Kidney epithelial cell (primary cell): Measurements from ENCODE around the gene CNTNAP2. TPM values are rescaled to one million over a fixed set of nuclear protein-coding genes. Genes with fewer than 3 reads are reported as not detected.

Experiments used
- DNase-seq: peaks from one replicate; pipeline ENCODE4 v3.0.0-alpha.2; 2010; ENCODE audit warnings: low read depth
- H3K27me3 ChIP-seq: 2 replicates; pipeline ENCODE4 v1.6.0; 2011; ENCODE audit warnings: low read length; ENCODE audit not compliant: control insufficient read depth, insufficient read depth
- H3K36me3 ChIP-seq: 2 replicates; pipeline ENCODE4 v1.5.1; 2011; ENCODE audit warnings: low read length; ENCODE audit not compliant: control insufficient read depth, insufficient read depth
- H3K4me3 ChIP-seq: 2 replicates; pipeline ENCODE4 v1.5.1; 2011; ENCODE audit warnings: low read depth, mild to moderate bottlenecking, control low read depth, low read length
- total RNA-seq: library from RNA; depleted of rRNA; stranded (reverse); fragments of >200 nt; gene quantifications from 2 replicates; pipeline ENCODE4 v1.2.3, GENCODE V29; 2015
- TF ChIP-seq, protein P1 (sequence below): IDR thresholded peaks from 2 replicates; pipeline ENCODE4 v1.5.1; 2011; ENCODE audit warnings: mild to moderate bottlenecking, moderate library complexity, low read length, control low read depth, inconsistent platforms; ENCODE audit not compliant: insufficient read depth, poor library complexity, severe bottlenecking

CNTNAP2 gene
- total RNA-seq, 1 donor from 2014 or later: 14.0 TPM

GRCh38 chr7:147079921-147080420, 963.4 kb downstream of the CNTNAP2 start:
- TF ChIP-seq, protein P1, sequence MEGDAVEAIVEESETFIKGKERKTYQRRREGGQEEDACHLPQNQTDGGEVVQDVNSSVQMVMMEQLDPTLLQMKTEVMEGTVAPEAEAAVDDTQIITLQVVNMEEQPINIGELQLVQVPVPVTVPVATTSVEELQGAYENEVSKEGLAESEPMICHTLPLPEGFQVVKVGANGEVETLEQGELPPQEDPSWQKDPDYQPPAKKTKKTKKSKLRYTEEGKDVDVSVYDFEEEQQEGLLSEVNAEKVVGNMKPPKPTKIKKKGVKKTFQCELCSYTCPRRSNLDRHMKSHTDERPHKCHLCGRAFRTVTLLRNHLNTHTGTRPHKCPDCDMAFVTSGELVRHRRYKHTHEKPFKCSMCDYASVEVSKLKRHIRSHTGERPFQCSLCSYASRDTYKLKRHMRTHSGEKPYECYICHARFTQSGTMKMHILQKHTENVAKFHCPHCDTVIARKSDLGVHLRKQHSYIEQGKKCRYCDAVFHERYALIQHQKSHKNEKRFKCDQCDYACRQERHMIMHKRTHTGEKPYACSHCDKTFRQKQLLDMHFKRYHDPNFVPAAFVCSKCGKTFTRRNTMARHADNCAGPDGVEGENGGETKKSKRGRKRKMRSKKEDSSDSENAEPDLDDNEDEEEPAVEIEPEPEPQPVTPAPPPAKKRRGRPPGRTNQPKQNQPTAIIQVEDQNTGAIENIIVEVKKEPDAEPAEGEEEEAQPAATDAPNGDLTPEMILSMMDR: no peak
- no peak overlapping the region for H3K4me3 ChIP-seq
- H3K27me3 ChIP-seq: no peaks in the 10 kb centered on the region
- no peaks in the 10 kb centered on the region for H3K36me3 ChIP-seq
- DNase-seq: no peak

DNA sequence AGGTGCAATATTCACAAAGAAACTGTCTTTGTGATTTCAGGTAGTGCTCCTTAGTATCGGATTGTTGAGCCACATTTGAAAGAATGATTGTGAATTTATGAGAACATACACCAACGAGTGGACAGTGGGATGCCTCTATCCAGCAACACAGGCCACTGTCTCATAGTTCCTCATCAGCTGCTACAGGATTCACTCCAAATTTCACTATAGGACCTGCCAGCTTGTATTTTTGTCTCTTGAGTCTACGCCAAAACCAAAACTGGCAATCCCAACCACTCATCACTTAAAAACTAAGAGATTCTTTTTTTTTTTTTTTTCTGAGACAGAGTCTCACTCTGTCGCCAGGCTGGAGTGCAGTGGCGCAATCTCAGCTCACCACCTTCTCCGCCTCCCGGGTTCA, 964.5 kb downstream of the CNTNAP2 start:
- Histone ChIP-seq H3K27me3 (no peaks in the 10 kb centered on the region), H3K4me3 (no peak overlapping the region), H3K36me3 (no peaks in the 10 kb centered on the region)
- TF ChIP-seq, protein P1: no peak
- DNase-seq: no peak

DNA sequence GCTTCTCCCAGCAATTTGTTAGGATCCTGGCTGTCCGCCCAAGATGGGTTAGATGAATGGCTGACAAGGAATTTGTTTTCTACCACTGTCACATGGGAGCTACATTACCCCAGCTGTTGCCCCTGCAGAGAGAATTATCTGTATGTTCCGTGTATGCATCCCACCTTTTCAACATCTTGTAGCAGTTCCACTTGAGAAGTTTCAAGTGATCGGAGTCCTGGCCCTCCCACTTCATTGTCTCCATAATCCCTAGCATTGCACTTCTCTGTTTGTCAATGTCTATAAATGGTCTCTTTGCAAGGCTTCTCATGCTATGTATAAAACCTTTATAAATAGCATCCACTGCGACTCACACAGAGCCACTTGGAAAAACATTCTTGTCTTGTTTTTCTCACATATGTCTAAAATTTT, 972.5 kb downstream of the CNTNAP2 start:
- Histone ChIP-seq H3K27me3 (no peaks in the 10 kb centered on the region), H3K36me3 (no peaks in the 10 kb centered on the region), H3K4me3 (no peak overlapping the region)
- no peak for DNase-seq
- TF ChIP-seq, protein P1: no peak

- TF ChIP-seq, protein P1: no peak
- Histone ChIP-seq H3K36me3 (no peaks in the 10 kb centered on the region), H3K4me3 (no peak overlapping the region), H3K27me3 (no peaks in the 10 kb centered on the region)
- no peak for DNase-seq
Observed at GRCh38 chr7:147089608-147090007, 973.0 kb downstream of the CNTNAP2 start.

DNA sequence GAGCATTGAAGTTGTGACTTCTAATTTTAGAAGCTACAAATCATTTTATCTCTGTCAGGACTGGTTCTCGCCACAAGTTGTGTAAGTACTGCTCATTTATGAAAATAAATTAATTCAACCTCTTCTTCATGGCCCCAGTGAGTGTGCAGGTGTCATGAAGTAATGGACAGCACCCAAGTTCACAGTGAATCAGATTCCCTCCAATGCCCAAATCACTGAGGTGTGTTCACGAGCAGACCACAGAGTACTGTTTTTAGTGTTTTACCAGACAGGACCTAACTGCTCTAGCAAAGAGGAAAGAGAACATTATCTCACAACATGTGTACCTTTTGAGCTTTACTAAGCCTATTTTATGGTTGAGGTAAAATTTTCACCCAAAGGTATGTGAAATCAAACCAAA, 980.0 kb downstream of the CNTNAP2 start:
- TF ChIP-seq, protein P1: no peak
- no peak overlapping the region for H3K4me3 ChIP-seq
- no peaks in the 10 kb centered on the region for H3K36me3 ChIP-seq
- no peak for DNase-seq
- no peaks in the 10 kb centered on the region for H3K27me3 ChIP-seq

- no peak overlapping the region for H3K4me3 ChIP-seq
- H3K36me3 ChIP-seq: no peaks in the 10 kb centered on the region
- no peaks in the 10 kb centered on the region for H3K27me3 ChIP-seq
- TF ChIP-seq, protein P1: no peak
- no peak for DNase-seq
Observed at GRCh38 chr7:147103224-147103623, 986.6 kb downstream of the CNTNAP2 start.
